HCT116 (cell line): ENCODE measurements around the gene MYRFL. TPM values are rescaled to one million over a fixed set of nuclear protein-coding genes. Genes with fewer than 3 reads are reported as not detected.

ENCODE experiments used
- total RNA-seq: library from RNA; stranded (reverse); gene quantifications from one replicate; pipeline ENCODE4 v1.2.1, GENCODE V29; 2021; ENCODE audit not compliant: unreplicated experiment

Gene MYRFL
- total RNA-seq, 1 experiment from 2014 or later: 0.30 TPM

Other genes with a start within 250 kb of the MYRFL start
- 398 TPM for gene CCT2, start 239.8 kb upstream of the MYRFL start, total RNA-seq
- not detected for gene LRRC10, start 214.3 kb upstream of the MYRFL start, total RNA-seq
- gene BEST3, start 125.9 kb upstream of the MYRFL start, total RNA-seq: 0.54 TPM
- gene RAB3IP, start 86.4 kb upstream of the MYRFL start, total RNA-seq: 31.3 TPM